C4-2B (cell line): ENCODE measurements around the gene GRIK4.

Experiments
- CTCF ChIP-seq: fragments of 450-650 bp; conservative IDR thresholded peaks from 2 replicates; pipeline ENCODE4 v1.5.1; 2017; ENCODE audit warnings: mild to moderate bottlenecking
- ZFX ChIP-seq: fragments of 450-650 bp; IDR thresholded peaks from 2 replicates; pipeline ENCODE4 v1.6.1; 2017

GRCh38 chr11:120819003-120819402, 307.5 kb downstream of the GRIK4 start:
- TF ChIP-seq CTCF (no peak), ZFX (no peak)
